ENCODE results near the gene SLF2.
A peak's percentile ranks its signal among the peaks of the same experiment; 100 is the strongest.

Gene SLF2

DNA sequence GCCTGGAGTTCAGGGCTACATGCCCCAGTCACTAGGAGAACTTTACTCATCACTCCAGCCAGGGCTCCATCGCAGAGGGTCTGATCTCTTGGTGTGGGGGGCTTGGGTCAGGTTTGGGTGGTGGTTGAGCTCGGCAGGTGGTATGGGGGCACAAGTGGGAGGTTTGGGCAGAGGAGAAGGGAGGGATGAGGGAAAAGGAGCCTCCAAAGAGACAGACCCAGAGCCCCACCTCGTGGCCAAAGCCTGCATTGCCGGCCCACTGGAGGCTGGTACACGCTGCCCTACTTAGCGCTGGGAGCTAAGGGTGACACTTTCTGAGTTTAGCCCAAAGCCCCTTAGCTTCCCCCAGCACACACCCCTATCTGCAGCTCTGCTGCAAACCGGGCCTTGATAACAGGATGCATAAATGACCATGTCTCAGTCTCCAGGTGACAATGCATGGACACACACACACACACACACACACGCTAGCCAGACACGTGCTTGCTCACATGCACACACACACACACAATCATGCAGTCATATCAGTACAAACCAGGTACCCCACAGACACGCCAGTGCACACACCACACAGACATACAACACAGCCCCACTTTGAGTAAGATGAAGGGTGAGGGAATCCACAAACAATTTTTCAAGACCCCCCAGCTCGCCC, 101.6 kb downstream of the SLF2 start:
- Histone ChIP-seq H3K4me2 (ENCODE audit: low read length) (no peak overlapping the region), H3K4me3 (ENCODE audit: low read depth, low read length, poor library complexity, severe bottlenecking) (no peak overlapping the region), H3F3A (ENCODE audit: insufficient read depth, low read length) (no peaks in the 10 kb centered on the region), H3K4me1 (ENCODE audit: insufficient read depth, low read length, severe bottlenecking) (no peaks in the 10 kb centered on the region), H3K9ac (ENCODE audit: low read length) (no peak overlapping the region), H2AFZ (ENCODE audit: low read length) (no peak overlapping the region), H4K20me1 (ENCODE audit: insufficient read depth, low read length) (no peaks in the 10 kb centered on the region), H3K27me3 (ENCODE audit: insufficient read depth, low read length) (no peaks in the 10 kb centered on the region), H3K79me2 (ENCODE audit: insufficient read depth, low read length) (no peaks in the 10 kb centered on the region), H3K9me3 (ENCODE audit: low read length) (no peaks in the 10 kb centered on the region), H3K9me2 (ENCODE audit: low read depth, low read length) (no peaks in the 10 kb centered on the region), H3K27ac (ENCODE audit: low read depth, low read length, poor library complexity, severe bottlenecking) (no peak overlapping the region), H3K36me3 (ENCODE audit: insufficient read depth, low read length) (no peaks in the 10 kb centered on the region)
- TF ChIP-seq, protein P1, sequence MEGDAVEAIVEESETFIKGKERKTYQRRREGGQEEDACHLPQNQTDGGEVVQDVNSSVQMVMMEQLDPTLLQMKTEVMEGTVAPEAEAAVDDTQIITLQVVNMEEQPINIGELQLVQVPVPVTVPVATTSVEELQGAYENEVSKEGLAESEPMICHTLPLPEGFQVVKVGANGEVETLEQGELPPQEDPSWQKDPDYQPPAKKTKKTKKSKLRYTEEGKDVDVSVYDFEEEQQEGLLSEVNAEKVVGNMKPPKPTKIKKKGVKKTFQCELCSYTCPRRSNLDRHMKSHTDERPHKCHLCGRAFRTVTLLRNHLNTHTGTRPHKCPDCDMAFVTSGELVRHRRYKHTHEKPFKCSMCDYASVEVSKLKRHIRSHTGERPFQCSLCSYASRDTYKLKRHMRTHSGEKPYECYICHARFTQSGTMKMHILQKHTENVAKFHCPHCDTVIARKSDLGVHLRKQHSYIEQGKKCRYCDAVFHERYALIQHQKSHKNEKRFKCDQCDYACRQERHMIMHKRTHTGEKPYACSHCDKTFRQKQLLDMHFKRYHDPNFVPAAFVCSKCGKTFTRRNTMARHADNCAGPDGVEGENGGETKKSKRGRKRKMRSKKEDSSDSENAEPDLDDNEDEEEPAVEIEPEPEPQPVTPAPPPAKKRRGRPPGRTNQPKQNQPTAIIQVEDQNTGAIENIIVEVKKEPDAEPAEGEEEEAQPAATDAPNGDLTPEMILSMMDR (IDR thresholded peaks at IDR 0.05; ENCODE audit: low read length): peak; percentile 56
- TF ChIP-seq EZH2 (IDR thresholded peaks at IDR 0.05; ENCODE audit: borderline replicate concordance, low read length): no peak
